Measurements from ENCODE around the gene PLPPR3.

Gene PLPPR3

GRCh38 chr19:831407-832369 is 9.9 kb upstream of the PLPPR3 start:
- no peak for DNase-seq (ENCODE audit: low read depth)
- no peak overlapping the region for H3K4me3 ChIP-seq (ENCODE audit: low read length)
- TF ChIP-seq CTCF (conservative IDR thresholded peaks at IDR 0.05; ENCODE audit: low read length) = no peak

- no peak for TF ChIP-seq CTCF (conservative IDR thresholded peaks at IDR 0.05; ENCODE audit: low read length)
- no peak for DNase-seq (ENCODE audit: low read depth)
- H3K4me3 ChIP-seq (ENCODE audit: low read length) = no peak overlapping the region
These were observed 7.5 kb upstream of the PLPPR3 start for GRCh38 chr19:829129-829758.

- H3K4me3 ChIP-seq (ENCODE audit: low read length) = no peak within 1 kb of the TSS
- no peak for TF ChIP-seq CTCF (conservative IDR thresholded peaks at IDR 0.05; ENCODE audit: low read length)
- DNase-seq (ENCODE audit: low read depth) = no peak
These were observed 6.1 kb upstream of the PLPPR3 start, which contains the start of gene AZU1 for GRCh38 chr19:827710-828321. AZU1 (plus strand) TSS chr19:827837; CDS start chr19:827847, 10 bp downstream.

GRCh38 chr19:827314-827709 is 5.6 kb upstream of the PLPPR3 start:
- TF ChIP-seq CTCF (conservative IDR thresholded peaks at IDR 0.05; ENCODE audit: low read length) = no peak
- no peak overlapping the region for H3K4me3 ChIP-seq (ENCODE audit: low read length)
- no peak for DNase-seq (ENCODE audit: low read depth)

GRCh38 chr19:825897-826644 is 4.3 kb upstream of the PLPPR3 start:
- H3K4me3 ChIP-seq (ENCODE audit: low read length) = no peak overlapping the region
- no peak for DNase-seq (ENCODE audit: low read depth)
- no peak for TF ChIP-seq CTCF (conservative IDR thresholded peaks at IDR 0.05; ENCODE audit: low read length)

GRCh38 chr19:824885-825284 is 3.1 kb upstream of the PLPPR3 start:
- no peak for DNase-seq (ENCODE audit: low read depth)
- H3K4me3 ChIP-seq (ENCODE audit: low read length) = no peak overlapping the region
- no peak for TF ChIP-seq CTCF (conservative IDR thresholded peaks at IDR 0.05; ENCODE audit: low read length)
